NCI-H1417 treated with DMSO at 0.1 percent for 48 hours (cell line): ENCODE results near the gene ACTR1A.
"Not testable (repeated sequence)": the region's sequence is repeated elsewhere in the genome, so short reads cannot be mapped to it uniquely, and the experiment has no call there.

ENCODE experiments used
- DNase-seq: peaks from one replicate; lab custom pipeline; 2025; lab: John Stamatoyannopoulos, UW

ACTR1A gene

DNA sequence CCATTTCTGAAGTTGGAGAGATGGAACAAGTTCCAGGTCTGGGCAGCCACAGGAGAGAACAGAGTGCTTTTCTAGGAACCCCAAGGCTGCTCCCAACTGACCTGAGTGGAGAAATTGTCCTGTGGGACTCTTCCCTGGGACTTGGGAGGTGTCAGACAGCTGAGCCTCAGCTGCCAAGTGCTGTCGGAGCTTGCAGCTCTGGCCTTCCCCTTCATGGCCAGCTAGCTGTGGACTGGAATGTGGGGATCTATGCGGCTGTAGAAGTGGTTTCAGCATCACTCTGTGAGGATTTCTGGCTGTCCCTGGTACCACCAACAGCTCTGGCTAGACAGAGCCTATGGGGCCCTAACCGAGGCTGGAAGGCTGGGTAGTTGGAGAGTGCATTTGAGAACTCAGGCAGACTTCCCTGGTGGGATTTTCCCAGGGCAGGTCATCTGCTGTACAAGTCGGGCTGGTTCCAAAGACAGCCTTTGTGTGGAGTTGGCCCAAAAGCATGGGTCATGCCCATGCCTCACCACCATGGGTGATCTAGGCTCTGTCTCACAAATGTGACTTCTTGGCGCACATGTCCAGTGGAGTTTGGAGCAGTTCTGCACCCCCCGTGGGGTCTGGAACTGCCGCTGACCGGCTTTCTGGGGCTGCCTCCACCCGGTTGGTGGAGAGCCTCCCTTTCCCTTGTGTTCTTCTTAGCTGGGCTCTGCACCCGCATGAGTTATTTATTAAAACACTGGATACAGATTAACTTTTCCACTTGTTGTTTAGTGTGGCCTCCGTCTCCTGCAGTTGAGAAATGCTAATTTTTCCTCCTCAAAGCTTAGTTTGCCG, 12.2 kb upstream of the ACTR1A start:
- DNase-seq = no peak

DNA sequence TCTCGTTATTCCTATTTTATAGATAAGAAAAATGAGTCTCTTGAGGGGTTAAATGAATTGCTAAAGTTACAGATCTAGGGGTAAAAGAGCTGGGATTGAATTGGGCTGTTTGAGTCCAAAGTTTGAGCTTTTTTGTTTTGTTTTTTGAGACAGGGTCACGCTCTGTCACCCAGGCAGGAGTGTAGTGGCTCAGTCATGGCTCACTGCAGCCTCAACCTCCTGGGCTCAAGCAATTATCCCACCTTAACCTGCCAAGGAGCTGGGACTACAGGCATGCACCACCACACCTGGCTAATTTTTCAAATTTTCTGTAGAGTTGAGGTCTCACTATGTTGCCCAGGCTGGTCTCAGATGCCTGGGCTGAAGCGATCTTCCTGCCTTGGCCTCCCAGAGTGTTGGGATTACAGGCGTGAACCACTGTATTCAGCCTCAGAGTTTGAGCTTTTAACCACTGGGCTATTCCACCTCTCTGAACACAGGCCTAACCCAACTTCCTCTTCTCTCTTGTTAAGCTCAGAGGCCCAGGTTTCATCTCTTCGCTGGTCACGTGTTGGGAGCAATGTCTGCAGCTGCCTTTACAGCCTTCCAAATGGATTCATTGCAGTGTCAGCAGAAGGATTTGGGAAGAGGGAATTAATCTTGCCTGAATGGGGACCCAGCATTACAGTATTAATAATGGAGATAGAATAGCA, 9.2 kb upstream of the ACTR1A start:
- DNase-seq = no peak

DNA sequence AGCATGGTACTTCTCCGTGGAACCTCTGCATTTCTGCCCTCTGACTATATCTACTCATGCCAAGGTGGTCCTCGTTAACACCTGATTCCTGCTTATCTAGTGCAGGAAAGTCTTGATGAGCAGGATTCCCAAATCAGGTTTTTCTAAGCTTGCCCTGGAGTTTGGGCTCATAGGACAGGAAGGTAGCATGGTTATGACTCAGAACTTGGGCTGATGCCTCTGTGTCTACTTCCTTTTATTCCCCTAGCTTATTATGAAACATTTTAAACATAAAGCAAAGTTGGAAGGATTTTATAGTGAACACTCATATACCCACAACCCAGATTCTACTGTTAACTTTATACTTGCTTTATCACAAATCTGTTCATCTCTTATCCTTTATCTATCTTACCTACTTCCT, 6.9 kb upstream of the ACTR1A start:
- DNase-seq = no peak

DNA sequence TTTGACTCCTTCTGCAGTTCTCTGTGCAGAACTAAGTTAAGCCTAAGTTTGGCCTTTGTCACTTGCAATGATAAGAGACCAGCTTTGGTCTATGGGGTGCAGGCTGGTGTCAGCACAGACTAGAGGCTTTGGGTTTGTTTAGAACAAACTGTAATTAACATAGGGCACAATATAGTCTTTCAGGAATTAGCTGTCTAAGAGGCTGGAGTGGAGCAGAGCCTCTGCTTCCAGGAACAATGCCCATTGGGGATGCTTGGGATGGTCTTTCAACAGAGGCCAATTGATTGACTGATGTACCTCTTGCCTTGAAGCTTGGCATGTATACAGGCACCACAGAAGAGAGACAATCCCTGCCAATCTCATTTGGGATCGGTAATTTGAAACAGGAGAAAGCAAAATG, 6.0 kb upstream of the ACTR1A start:
- DNase-seq = no peak

DNA sequence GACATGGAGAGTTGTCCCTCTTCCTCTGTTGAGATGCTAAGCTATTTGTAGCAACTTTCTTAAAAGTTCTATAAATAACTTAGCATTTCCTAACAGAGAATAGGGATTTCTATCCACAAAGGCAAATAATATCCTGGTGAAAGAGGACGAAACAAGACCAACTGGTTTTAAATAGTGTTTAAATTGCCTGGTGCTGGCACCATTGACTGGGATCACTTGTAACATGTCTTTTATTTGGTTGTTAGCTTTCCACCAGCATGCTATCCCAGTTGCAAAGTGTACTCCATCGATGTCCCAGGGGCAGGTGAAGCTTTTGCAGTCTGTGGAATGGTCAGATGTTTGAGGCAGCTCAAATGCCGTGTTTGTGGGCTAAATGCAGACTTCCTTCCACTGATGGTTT, 5.0 kb upstream of the ACTR1A start:
- DNase-seq = no peak

DNA sequence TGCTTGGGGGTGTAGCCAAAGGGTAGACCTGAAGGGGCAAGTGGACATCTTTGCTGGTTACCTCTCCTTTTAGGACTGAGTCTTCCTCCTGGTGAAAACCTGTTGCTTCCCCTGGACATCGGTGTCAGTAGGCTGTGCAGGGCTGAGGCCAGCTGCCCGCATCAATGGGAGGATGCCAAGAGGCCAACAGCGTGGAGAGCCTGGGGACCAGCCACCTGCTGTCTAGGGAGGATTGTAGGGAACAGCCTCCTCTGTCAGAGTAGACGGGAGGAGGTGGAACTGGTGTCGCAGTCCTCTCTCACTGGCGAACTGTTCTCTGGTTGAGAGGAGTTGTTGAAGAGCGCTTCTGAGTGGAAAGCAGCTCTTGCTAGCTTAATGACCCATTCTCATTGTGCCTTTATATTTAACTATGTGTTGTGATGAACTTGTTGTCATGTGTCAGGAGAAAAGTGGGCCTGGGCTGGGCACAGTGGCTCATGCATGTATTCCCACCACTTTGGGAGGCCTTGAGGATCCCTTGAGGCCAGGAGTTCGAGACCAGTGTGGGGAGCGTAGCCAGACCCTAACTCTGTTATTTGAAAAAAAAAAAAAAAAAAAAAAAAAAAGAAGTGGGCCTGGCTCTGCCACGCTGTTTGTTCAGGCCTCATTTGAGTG, 3.1 kb upstream of the ACTR1A start:
- no peak for DNase-seq

DNA sequence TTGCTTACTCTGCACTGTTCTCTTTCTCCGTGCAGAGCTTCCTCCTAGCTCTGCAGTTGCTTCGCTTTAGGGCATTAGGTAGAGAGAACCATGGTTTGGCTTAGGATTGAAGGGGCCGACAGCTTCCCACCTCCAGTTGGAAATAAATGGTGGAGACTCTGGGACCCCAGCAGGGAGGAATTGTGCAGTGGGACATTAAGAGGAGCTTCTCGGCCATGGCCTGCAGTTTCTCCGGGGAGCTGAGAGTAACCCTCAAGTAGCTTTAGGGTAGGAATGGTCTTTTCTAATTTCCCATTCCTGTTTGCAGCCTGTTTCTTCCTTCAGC, 2.4 kb upstream of the ACTR1A start:
- no peak for DNase-seq

DNA sequence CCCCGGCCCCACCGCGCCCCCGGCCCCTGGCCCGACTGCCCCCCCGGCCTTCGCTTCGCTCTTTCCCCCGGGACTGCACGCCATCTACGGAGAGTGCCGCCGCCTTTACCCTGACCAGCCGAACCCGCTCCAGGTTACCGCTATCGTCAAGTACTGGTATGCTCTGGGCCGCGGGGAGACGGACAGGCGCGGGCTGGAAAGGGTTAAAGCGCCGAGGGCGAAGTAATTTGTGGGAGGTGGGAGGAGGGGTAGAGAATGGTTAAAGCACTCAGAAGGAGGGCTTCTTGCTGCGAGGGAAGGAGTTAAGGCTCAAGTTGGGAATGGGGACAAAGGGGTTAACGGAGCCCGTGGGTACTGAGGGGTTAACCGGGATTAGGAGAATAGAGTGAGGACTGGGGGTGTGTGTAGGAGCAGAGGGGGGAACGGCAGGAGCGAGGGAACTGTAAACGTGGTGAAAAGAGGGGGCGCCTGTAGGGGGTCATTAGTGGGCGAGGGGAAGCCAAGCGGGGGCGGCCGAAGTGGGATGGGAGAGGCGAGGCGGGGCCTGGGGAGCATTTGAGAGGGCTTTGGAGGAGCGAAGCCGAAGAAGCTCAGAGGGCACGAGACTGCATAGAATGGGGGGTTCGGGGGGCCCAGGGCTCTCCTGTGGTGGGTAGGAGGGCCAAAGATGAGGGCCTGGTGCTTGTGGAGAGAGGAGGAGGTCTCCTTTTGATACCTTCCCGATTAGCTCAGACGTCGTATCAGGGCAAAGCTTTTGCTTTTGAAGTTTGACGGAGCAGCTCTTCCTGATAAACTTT, 1.9 kb upstream of the ACTR1A start:
- DNase-seq = no peak

DNA sequence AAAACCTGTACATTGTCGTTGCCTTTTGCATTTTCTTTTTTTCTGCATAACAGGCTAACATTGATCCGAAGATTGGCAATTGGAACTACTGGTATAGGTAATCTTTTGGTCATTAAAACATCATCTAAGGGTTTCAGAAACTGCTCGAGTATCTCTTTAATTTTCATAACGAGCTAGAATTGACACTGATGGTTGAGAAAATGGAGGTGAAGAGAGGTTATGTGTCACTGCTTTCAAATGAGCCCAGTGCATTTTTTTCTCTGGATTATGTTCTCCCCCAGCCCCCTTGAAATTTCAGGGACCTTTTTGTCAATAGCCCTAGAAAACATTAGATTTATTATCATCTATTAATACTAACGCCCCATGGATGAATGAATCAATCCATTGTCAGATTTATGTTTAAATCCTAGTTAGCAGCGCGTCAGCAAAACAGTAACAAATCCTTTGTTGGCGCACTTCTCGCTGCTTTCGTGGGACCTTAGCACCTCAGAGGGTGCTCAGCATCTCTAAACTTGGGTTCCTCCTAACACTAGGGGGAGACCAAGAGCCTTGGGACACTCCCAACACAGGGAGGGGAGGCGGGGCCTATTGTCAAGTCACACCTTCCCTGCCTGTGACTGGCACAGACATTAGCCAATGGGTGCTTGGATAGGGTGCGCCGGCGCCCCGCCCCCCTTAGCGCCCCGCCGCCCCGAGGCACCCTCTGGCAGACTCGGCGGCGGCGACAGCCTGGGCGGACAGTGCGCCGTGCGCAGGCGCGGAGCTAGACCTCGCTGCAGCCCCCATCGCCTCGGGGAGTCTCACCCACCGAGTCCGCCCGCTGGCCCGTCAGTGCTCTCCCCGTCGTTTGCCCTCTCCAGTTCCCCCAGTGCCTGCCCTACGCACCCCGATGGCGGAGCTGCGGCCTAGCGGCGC, 1.0 kb upstream of the ACTR1A start, which contains the start of gene SUFU:
Gene SUFU, plus strand, starts transcription at position 709 of the 915 bp plus-strand sequence. Its CDS starts 181 bp downstream, at position 890.
- DNase-seq = peak; percentile 34

DNA sequence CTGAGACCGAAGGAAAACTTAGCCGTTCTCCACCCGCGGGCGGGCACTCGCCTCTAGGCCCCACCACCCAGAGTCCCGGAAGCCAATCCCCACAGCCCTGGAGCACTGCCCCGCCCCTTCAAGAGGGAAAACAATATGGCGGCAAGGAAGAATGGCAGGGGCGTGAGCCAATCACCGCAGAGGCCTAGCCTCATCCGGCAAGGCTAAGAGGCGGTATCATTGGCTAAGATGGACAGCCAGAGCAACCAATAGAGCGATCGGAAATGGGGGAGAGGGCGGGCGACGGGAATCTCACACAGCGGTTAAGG, 529 bp downstream of the ACTR1A start:
- peak; percentile 75 for DNase-seq

DNA sequence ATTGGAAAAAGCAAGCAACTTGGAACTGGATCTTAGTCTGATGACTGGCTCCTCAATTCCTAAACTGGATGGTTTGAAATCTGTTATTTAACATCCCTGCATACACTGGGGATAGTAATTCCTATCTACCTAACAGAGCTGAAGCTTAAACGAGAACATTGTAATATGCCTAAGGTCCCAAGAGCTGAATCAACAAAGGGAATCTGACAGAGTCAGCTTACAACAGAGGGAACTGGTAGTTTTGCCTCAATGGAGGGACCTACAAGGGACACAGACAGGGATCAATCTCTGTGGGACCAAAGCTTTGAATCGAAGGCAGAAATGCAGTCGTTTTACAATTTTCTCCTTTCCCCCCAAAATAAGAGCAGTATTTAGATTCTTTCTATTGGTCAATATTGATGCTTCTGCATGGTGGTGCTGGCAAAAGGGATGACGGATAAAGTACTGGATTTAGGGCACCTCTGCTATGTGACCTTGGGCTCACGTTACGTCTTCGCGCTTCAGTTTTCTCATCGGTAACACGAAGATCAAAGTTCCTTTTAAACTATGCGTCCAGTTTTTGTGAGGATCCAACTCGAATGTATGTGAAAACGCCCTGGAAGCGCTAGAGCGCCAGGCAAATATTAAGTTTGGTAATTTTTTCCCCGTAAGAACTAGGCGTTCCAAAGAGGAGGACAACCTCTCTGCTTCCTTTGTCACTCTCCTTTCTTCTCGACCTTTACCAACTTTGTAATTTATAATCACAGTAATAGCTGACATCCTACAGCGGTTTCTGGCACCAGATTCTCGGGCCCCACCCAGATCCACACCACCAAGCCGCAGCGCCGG, 1.1 kb downstream of the ACTR1A start:
- DNase-seq = no peak

DNA sequence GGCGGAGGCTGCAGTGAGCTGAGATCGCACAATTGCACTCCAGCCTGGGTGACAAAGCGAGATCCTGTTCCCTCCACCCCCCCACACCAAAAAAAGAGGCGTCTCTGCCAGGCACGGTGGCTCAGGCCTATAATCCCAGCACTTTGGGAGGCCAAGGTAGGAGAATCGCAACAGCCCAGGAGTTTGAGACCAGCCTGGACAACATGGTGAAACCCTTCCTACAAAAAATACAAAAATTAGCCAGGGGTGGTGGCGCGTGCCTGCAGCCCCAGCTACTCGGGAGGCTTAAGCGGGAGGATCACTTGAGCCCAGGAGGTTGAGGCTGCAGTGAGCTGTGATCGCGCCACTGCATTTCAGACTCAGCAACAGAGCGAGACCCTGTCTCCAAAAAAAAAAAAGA, 1.8 kb downstream of the ACTR1A start:
- not testable (repeated sequence) for DNase-seq

DNA sequence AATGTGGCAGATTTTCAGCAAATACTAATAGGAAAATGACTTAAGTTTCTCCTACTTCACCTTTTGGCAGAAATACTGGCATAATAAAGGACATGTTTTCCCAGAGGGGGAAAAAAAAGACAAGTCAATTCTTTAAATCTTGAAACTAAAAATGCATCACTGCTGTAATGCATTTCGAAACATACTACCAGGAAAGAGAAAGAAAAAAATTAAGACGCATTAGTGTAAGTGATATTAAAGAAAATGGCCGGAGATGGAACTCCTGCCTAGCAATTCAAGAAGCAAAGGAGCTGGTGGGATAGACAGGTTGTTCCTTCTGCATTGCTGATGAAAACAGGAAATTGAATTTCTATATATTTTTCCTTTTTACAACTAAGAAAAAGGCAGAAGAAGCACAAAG, 3.2 kb downstream of the ACTR1A start:
- no peak for DNase-seq

DNA sequence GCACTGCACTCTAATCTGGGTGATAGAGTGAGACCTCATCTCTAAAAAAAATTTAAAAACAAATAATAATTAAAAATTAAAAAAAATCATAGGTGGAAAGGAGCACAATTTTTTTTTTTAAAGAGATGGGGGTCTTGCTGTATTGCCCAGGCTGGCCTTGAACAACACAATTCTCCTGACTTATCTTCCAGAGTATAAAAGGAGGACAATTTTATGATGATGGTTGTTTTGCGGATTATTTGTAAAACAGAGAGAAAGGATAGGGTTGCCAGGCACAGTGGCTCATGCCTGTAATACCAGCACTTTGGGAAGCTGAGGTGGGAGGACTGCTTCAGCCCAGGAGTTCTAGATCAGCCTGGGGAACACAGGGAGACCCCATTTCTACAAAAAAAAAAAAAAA, 5.0 kb downstream of the ACTR1A start:
- no peak for DNase-seq

DNA sequence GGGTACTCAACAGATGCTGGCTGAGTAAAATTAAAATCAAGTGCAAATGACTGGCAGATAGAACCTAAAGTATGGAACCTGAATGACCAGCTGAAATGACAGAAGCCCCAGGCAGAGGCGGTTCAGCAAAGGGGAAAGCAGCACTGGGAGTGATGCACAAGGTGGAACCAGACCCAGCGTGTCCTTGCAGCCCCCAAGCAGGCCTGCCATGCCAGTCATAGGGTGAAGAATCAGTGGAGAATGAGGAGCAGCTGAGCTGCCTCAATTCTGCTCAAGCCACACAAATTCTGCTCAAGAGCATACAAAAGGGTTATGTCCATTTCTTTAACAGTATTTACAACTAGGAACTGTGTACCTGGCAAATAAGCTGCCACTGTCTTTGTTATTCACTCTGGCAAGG, 8.7 kb downstream of the ACTR1A start:
- DNase-seq = no peak

DNA sequence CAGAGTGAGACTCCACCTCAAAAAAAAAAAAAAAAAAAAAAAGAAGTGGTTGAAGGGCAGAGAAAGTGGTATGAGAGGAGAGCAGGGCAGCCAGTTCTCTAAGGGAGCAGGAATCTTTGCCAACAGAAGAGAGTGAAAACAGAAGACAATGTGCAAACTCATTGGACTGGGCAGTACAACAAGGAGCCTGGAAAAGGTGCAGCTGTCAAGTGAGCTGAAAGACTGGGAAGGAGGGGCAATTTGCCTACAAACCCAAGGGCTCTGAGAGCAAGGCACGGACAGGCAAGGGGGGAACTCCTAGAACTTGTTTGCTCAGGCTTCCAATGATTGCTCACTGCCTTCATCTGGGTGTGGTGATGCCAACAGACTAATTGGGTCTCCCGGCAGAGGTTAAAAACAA, 9.5 kb downstream of the ACTR1A start:
- DNase-seq = no peak

DNA sequence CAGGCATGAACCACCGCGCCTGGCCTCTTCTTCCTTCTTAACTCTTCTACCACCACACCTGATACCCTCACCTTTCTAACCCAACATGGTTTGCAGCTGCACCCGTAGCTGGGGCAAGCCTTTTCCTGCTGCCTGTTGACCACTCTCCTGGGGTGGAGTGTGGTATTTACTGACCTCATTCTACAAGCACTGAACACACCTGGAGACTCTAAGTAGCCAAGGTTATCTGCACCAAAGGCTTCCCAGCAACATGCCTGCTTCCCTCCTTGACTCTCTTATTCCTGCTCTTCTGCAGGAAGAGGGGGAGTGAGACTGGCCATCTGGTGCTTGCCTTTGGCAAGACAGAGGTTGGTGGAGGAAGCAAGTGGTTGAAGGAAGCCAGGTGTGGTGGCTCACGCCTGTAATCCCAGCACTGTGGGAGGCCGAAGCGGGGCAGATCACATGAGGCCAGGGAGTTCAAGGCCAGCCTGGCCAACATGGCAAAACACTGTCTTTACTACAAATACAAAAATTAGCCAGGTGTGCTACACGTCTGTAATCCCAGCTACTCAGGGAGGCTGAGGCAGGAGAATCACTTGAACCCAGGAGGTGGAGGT, 10.1 kb downstream of the ACTR1A start:
- DNase-seq = no peak

DNA sequence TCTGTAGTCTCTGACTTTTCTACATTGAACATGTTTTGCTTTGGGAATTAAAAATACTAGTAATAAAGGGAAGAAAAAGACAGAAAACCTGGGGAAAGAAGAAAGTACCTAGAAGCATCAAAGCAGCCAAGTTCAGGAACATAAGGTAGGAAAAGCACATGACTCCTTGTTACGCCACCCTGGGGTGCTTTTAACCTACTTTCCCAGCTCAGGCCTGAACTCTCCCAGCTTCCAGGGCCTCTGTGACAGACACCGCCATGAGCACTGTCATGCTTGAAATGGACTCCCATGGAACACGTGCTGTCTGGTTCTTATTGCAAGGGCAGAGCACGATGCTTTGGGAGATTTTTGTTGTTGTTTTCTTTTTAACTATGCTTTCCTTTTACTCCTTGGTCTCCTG, 11.4 kb downstream of the ACTR1A start:
- DNase-seq = no peak

DNA sequence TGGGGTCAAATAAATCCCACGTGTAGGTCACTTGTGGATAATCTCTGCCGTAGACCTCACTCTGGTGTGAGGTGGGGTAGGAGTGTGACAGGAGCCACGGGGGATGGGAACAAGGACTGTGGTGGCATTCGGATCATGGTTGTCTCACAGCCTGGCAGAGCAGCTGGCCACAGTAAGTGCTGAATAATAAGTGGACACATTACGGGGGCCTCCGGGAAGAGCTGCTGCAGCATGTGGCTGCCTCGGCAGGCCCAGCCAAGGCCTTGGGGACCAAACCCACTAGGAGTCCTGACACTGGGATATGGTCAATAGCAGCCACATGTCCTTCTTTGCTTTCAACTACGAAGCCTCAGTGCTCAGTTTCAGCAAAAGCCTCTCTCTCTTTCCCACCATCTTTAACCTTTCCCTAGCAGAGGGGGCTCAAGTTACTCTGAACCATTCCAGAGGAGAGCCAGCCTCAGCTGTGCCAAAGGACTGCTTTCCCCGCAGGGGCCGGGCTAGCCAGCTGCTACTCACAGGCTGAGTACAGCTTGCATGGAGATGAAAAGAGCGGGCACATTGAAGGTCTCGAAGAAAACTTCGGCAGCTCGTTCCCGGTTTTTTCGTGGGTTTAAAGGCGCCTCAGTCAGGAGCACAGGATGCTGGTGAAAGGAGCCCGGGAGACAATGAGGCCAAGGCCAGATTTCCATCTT, 17.3 kb downstream of the ACTR1A start:
- no peak for DNase-seq

DNA sequence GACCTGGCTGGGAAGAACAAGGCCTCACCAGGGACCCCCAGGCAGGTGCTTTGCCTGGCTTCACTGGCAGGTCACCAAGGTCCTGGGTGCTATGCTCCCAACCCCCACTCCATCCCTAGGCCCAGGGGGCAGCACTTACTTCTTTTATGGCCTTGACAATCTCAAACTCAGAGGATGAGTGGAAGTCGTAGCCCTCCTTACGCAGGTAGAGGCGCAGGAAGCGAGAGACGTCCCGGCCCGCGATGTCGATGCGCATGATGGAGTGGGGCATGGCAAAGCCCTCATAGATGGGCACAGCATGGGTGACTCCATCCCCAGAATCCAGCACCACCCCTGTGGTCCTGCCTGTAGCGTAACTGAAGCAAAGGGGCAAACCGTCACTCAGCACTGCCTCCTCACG, 18.5 kb downstream of the ACTR1A start:
- no peak for DNase-seq
